ENCODE data around the gene MOCS1.

MOCS1 gene

GRCh38 chr6:39922821-39923220, 11.4 kb downstream of the MOCS1 start:
- DNase-seq, result no peak

GRCh38 chr6:39920157-39920556, 14.1 kb downstream of the MOCS1 start:
- DNase-seq, result no peak

- no peak for DNase-seq
Observed at GRCh38 chr6:39918831-39919230, 15.4 kb downstream of the MOCS1 start.

GRCh38 chr6:39917981-39918380, 16.3 kb downstream of the MOCS1 start:
- DNase-seq, result no peak

GRCh38 chr6:39917329-39917728, 16.9 kb downstream of the MOCS1 start:
- DNase-seq, result no peak

- DNase-seq, result no peak
Observed at GRCh38 chr6:39915866-39916265, 18.4 kb downstream of the MOCS1 start.

GRCh38 chr6:39914239-39914638, 20.0 kb downstream of the MOCS1 start:
- DNase-seq, result no peak

- no peak for DNase-seq
Observed at GRCh38 chr6:39913391-39913916, 20.8 kb downstream of the MOCS1 start.

GRCh38 chr6:39912446-39912845, 21.8 kb downstream of the MOCS1 start:
- DNase-seq, result no peak

- DNase-seq, result no peak
Observed at GRCh38 chr6:39911513-39912125, 22.6 kb downstream of the MOCS1 start.

- DNase-seq, result no peak
Observed at GRCh38 chr6:39910744-39911143, 23.5 kb downstream of the MOCS1 start.

GRCh38 chr6:39910164-39910563, 24.1 kb downstream of the MOCS1 start:
- no peak for DNase-seq

GRCh38 chr6:39909701-39910100, 24.6 kb downstream of the MOCS1 start:
- DNase-seq, result no peak

GRCh38 chr6:39908838-39909583, 25.3 kb downstream of the MOCS1 start:
- DNase-seq, result no peak

- DNase-seq, result no peak
Observed at GRCh38 chr6:39907871-39908575, 26.2 kb downstream of the MOCS1 start.

- DNase-seq, result no peak
Observed at GRCh38 chr6:39906318-39906761, 27.9 kb downstream of the MOCS1 start.

- no peak for DNase-seq
Observed at GRCh38 chr6:39905640-39905975, 28.7 kb downstream of the MOCS1 start.

GRCh38 chr6:39904946-39905639, 29.2 kb downstream of the MOCS1 start:
- no peak for DNase-seq

- DNase-seq, result no peak
Observed at GRCh38 chr6:39903656-39904055, 30.6 kb downstream of the MOCS1 start.

- no peak for DNase-seq
Observed at GRCh38 chr6:39902786-39903465, 31.3 kb downstream of the MOCS1 start.

- DNase-seq, result no peak
Observed at GRCh38 chr6:39902136-39902535, 32.1 kb downstream of the MOCS1 start.

- no peak for DNase-seq
Observed at GRCh38 chr6:39901670-39902069, 32.6 kb downstream of the MOCS1 start.
